NT2/D1 (cell line): ENCODE measurements around the gene NELFB.

Experiments
- SUZ12 ChIP-seq: IDR thresholded peaks from 2 replicates; pipeline ENCODE4 v1.6.1; 2011; ENCODE audit not compliant: insufficient read length, insufficient read depth; ENCODE audit errors: extremely low read depth
- YY1 ChIP-seq: IDR thresholded peaks from 2 replicates; pipeline ENCODE4 v1.6.1; 2011; ENCODE audit not compliant: insufficient read length, insufficient read depth
- ZNF274 ChIP-seq: IDR thresholded peaks from 2 replicates; pipeline ENCODE4 v1.6.1; 2011; ENCODE audit warnings: mild to moderate bottlenecking, low read depth, low read length

DNA sequence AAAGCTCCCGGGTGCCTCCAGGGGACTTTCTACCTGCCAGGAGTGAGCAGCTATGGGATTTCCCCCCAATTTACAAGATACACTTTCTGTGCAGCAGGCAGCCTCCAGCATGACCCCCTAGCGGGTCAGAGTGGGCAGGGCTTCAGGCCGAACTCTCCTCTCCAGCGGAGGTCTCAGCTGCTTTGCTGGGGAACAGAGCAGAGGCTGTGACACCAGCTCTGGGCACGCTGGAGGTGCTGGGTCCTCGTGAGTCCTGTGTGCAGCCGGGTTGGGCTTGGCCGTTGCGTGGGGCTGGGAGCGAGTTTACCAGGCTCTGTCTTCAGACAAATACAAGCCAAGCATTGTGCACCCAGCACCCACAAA, 44.1 kb downstream of the NELFB start:
- TF ChIP-seq YY1 (no peak), ZNF274 (no peak), SUZ12 (no peak)
